Measurements from ENCODE around the gene AKAP12. TPM values are rescaled to one million over a fixed set of nuclear protein-coding genes. Genes with fewer than 3 reads are reported as not detected.
"Not testable (repeated sequence)": the region's sequence is repeated elsewhere in the genome, so short reads cannot be mapped to it uniquely, and the experiment has no call there.

Gene AKAP12
- total and polyA plus RNA-seq, 2 experiments from 2014 or later, result 66.5 to 84.9 TPM

GRCh38 chr6:151353795-151354194 lies 114.0 kb downstream of the AKAP12 start:
- H3K36me3 ChIP-seq, result no peaks in the 10 kb centered on the region
- no peak overlapping the region for H3K27ac ChIP-seq

DNA sequence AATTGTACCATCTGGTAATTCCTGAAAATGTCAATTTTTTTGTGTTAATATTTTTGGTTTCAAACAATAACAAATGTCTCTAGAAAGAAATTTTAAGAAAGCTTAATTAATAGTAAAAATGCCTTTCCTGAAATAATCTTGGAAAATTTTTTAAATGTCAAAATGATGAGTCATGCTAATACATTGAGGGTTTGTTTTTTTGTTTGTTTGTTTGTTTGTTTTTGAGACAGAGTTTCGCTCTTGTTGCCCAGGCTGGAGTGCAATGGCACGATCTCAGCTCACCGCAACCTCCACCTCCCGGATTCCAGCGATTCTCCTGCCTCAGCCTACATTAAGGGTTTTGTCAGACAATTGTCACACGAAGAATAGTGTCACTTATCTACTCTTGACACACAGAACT lies 117.2 kb downstream of the AKAP12 start:
- H3K4me3 ChIP-seq; H3K4me1 ChIP-seq (ENCODE audit: low read depth); H3K27ac ChIP-seq; H3K27me3 ChIP-seq; H3K36me3 ChIP-seq; H3K9me3 ChIP-seq (ENCODE audit: low read depth); DNase-seq (ENCODE audit: low read depth in 1 of 2, low spot score in 1 of 2): not testable (repeated sequence)

More at GRCh38 chr6:151353795-151354194, 114.0 kb downstream of the AKAP12 start:
- Histone ChIP-seq H3K4me1 (ENCODE audit: low read depth) (no peaks in the 10 kb centered on the region), H3K4me3 (no peak overlapping the region), H3K9me3 (ENCODE audit: low read depth) (no peaks in the 10 kb centered on the region), H3K27me3 (no peaks in the 10 kb centered on the region)
- DNase-seq (ENCODE audit: low read depth in 1 of 2, low spot score in 1 of 2), result no peak
- TF ChIP-seq, protein P1, sequence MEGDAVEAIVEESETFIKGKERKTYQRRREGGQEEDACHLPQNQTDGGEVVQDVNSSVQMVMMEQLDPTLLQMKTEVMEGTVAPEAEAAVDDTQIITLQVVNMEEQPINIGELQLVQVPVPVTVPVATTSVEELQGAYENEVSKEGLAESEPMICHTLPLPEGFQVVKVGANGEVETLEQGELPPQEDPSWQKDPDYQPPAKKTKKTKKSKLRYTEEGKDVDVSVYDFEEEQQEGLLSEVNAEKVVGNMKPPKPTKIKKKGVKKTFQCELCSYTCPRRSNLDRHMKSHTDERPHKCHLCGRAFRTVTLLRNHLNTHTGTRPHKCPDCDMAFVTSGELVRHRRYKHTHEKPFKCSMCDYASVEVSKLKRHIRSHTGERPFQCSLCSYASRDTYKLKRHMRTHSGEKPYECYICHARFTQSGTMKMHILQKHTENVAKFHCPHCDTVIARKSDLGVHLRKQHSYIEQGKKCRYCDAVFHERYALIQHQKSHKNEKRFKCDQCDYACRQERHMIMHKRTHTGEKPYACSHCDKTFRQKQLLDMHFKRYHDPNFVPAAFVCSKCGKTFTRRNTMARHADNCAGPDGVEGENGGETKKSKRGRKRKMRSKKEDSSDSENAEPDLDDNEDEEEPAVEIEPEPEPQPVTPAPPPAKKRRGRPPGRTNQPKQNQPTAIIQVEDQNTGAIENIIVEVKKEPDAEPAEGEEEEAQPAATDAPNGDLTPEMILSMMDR (IDR thresholded peaks at IDR 0.05; ENCODE audit: low read depth, low read length), result no peak

DNA sequence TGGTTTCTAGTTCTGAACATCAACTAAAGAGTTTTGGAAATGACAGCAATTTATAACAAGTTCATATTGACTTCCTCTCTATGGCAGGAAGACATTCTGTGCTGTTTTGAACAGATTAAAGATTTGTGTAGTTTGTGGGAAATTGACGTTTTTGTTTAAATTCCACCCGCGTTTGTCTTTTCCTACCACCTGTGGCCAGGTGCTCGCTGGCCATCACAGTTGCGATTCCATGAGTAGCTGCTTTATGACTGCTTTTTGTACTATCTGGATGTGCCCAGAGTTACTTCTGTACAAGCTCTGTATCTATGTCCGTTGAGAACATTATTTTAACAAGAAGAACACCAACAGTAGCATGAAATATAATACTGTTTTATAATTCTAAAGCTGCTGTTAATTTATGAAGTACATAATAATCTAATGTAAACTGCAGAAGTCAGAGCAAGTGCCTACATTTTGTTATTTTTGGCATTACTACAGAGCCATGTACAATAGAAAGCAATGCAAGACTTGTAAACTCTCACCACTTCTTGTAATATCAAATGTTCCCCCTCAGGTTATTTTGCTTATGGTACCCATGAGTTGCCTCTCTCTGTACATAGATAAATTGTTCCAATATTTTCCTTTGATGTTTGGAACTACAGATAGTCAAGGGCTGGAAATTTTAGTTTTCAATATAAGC lies 118.1 kb downstream of the AKAP12 start:
- no peak for DNase-seq (ENCODE audit: low read depth in 1 of 2, low spot score in 1 of 2)
- Histone ChIP-seq H3K27ac (no peak overlapping the region), H3K9me3 (ENCODE audit: low read depth) (no peaks in the 10 kb centered on the region), H3K36me3 (no peaks in the 10 kb centered on the region), H3K4me1 (ENCODE audit: low read depth) (no peaks in the 10 kb centered on the region), H3K27me3 (no peaks in the 10 kb centered on the region), H3K4me3 (no peak overlapping the region)
- TF ChIP-seq, protein P1 (IDR thresholded peaks at IDR 0.05; ENCODE audit: low read depth, low read length), result no peak

- H3K4me1 ChIP-seq (ENCODE audit: low read depth), result no peaks in the 10 kb centered on the region
- no peak for DNase-seq (ENCODE audit: low read depth in 1 of 2, low spot score in 1 of 2)
- H3K27me3 ChIP-seq, result no peaks in the 10 kb centered on the region
- H3K4me3 ChIP-seq, result no peak overlapping the region
- no peak overlapping the region for H3K27ac ChIP-seq
- H3K9me3 ChIP-seq (ENCODE audit: low read depth), result no peaks in the 10 kb centered on the region
- no peaks in the 10 kb centered on the region for H3K36me3 ChIP-seq
- TF ChIP-seq, protein P1 (IDR thresholded peaks at IDR 0.05; ENCODE audit: low read depth, low read length), result no peak
Measured at GRCh38 chr6:151358475-151358874, 118.7 kb downstream of the AKAP12 start.

DNA sequence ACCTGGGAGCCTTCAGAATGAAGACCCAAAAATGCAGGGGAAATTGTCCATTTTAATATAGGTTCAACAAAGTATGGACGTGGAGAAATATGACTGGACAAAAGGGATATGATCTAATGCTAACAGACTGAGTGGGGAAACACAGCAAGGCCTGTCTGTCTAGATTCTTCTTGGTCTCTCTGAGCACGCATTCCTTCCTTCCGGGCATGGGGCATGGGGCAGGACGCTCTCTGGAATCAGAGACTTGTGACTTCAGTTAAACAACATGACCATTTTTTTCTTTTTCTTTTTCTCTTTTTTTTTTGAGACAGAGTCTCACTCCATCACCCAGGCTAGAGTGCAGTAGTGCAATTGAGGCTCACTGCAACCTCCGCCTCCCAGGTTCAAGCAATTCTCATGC lies 119.7 kb downstream of the AKAP12 start:
- DNase-seq (ENCODE audit: low read depth in 1 of 2, low spot score in 1 of 2), result no peak
- TF ChIP-seq, protein P1 (IDR thresholded peaks at IDR 0.05; ENCODE audit: low read depth, low read length), result no peak
- peaks cover 5% of the 10 kb centered on the region for H3K36me3 ChIP-seq
- no peaks in the 10 kb centered on the region for H3K27me3 ChIP-seq
- no peak overlapping the region for H3K4me3 ChIP-seq
- H3K9me3 ChIP-seq (ENCODE audit: low read depth), result no peaks in the 10 kb centered on the region
- H3K27ac ChIP-seq, result no peak overlapping the region
- no peaks in the 10 kb centered on the region for H3K4me1 ChIP-seq (ENCODE audit: low read depth)

- TF ChIP-seq, protein P1 (IDR thresholded peaks at IDR 0.05; ENCODE audit: low read depth, low read length), result no peak
- H3K4me1 ChIP-seq (ENCODE audit: low read depth), result no peaks in the 10 kb centered on the region
- H3K4me3 ChIP-seq, result no peak overlapping the region
- no peaks in the 10 kb centered on the region for H3K27me3 ChIP-seq
- H3K9me3 ChIP-seq (ENCODE audit: low read depth), result no peaks in the 10 kb centered on the region
- no peak for DNase-seq (ENCODE audit: low read depth in 1 of 2, low spot score in 1 of 2)
- no peak overlapping the region for H3K27ac ChIP-seq
- peaks cover 24% of the 10 kb centered on the region for H3K36me3 ChIP-seq
Measured at GRCh38 chr6:151365233-151365632, 125.5 kb downstream of the AKAP12 start.

Data from cardiac muscle cell (in vitro differentiated cells and primary cell).